Keratinocyte (primary cell): ENCODE data around the gene SDC1. TPM values are rescaled to one million over a fixed set of nuclear protein-coding genes. Genes with fewer than 3 reads are reported as not detected.
A peak's percentile ranks its signal among the peaks of the same experiment; 100 is the strongest.

Experiments
- DNase-seq: peaks from one replicate; pipeline ENCODE4 v3.0.0-alpha.2; 2011; ENCODE audit warnings: low read depth, missing footprints, low spot score
- FAIRE-seq: peaks from 2 replicates; lab custom pipeline; 2011; peaks lifted over from hg19 to GRCh38; lab: Jason Lieb, UNC
- H2AFZ ChIP-seq: 2 replicates; pipeline ENCODE4 v1.6.0; 2012; ENCODE audit warnings: low read length, control low read depth, inconsistent platforms; ENCODE audit not compliant: control insufficient read depth
- H3K27ac ChIP-seq: 2 replicates; pipeline ENCODE4 v1.5.1; 2011; ENCODE audit warnings: low read length; ENCODE audit not compliant: control insufficient read depth, insufficient read depth
- H3K27me3 ChIP-seq: 3 replicates; pipeline ENCODE4 v1.6.0; 2011; ENCODE audit warnings: low read length; ENCODE audit not compliant: control insufficient read depth, insufficient read depth; ENCODE audit errors: extremely low read depth
- H3K36me3 ChIP-seq, 2 experiments: 2 replicates in 1 of 2; 3 replicates in 1 of 2; pipeline ENCODE4 v1.5.1; 2011; ENCODE audit warnings: low read length in 2 of 2, mild to moderate bottlenecking in 1 of 2; ENCODE audit not compliant: control insufficient read depth in 2 of 2, insufficient read depth in 2 of 2; ENCODE audit errors: extremely low read depth in 1 of 2
- H3K4me1 ChIP-seq: 3 replicates; pipeline ENCODE4 v1.5.1; 2011; ENCODE audit warnings: low read length; ENCODE audit not compliant: control insufficient read depth, insufficient read depth; ENCODE audit errors: extremely low read depth
- H3K4me2 ChIP-seq: 3 replicates; pipeline ENCODE4 v1.6.0; 2011; ENCODE audit warnings: low read depth, low read length; ENCODE audit not compliant: control insufficient read depth, insufficient read depth; ENCODE audit errors: extremely low read depth
- H3K4me3 ChIP-seq, 3 experiments: fragments of 200-600 bp in 1 of 3; sonication (generic) in 1 of 3; 2 replicates in 2 of 3; 3 replicates in 1 of 3; pipeline ENCODE4 v1.5.1; 2011 to 2016; ENCODE audit warnings: low read length in 3 of 3, mild to moderate bottlenecking in 3 of 3, control low read depth in 2 of 3, inconsistent platforms in 1 of 3, low read depth in 1 of 3, mixed read lengths in 1 of 3, mixed run types in 1 of 3, moderate library complexity in 1 of 3; ENCODE audit not compliant: control insufficient read depth in 2 of 3, insufficient read depth in 2 of 3; ENCODE audit errors: extremely low read depth in 1 of 3
- H3K79me2 ChIP-seq: 2 replicates; pipeline ENCODE4 v1.6.0; 2012; ENCODE audit warnings: low read length; ENCODE audit not compliant: control insufficient read depth, insufficient read depth
- H3K9ac ChIP-seq: 3 replicates; pipeline ENCODE4 v1.6.0; 2011; ENCODE audit warnings: low read length; ENCODE audit not compliant: control insufficient read depth, insufficient read depth; ENCODE audit errors: extremely low read depth
- H3K9me1 ChIP-seq: 3 replicates; pipeline ENCODE4 v1.6.0; 2011; ENCODE audit warnings: low read length; ENCODE audit not compliant: control insufficient read depth, insufficient read depth; ENCODE audit errors: extremely low read depth
- H3K9me3 ChIP-seq: 2 replicates; pipeline ENCODE4 v1.5.1; 2012; ENCODE audit warnings: low read depth, low read length; ENCODE audit not compliant: control insufficient read depth
- H4K20me1 ChIP-seq: 3 replicates; pipeline ENCODE4 v1.6.0; 2011; ENCODE audit warnings: low read length; ENCODE audit not compliant: control insufficient read depth, insufficient read depth; ENCODE audit errors: extremely low read depth
- CTCF ChIP-seq, 3 experiments: IDR thresholded peaks in 1 of 3; conservative IDR thresholded peaks in 1 of 3; optimal IDR thresholded peaks in 1 of 3; 2 replicates in 2 of 3; 3 replicates in 1 of 3; pipeline versions ENCODE3 to v1.5.1; 2011; ENCODE audit warnings: low read length in 3 of 3, mild to moderate bottlenecking in 3 of 3, moderate library complexity in 2 of 3, control low read depth in 1 of 3, inconsistent platforms in 1 of 3; ENCODE audit not compliant: insufficient read depth in 2 of 3; ENCODE audit errors: extremely low read depth in 1 of 3
- EZH2 ChIP-seq: IDR thresholded peaks from one replicate; pipeline ENCODE4 v1.6.1; 2012; ENCODE audit warnings: inconsistent platforms, mild to moderate bottlenecking, low read length, moderate library complexity
- dilution Hi-C: fragments of 300-500 bp; cut with MboI; formaldehyde crosslinking; loops from one replicate; pipeline ENCODE4 v1.7.0; 2020; ENCODE audit warnings: low sequenced_read_pairs; ENCODE audit not compliant: extremely low pct_ligation_motif_present
- polyA plus RNA-seq, 5 experiments: library from polyadenylated mRNA; depleted of rRNA in 3 of 5; stranded (reverse) in 3 of 5; stranded (forward) in 1 of 5; unstranded in 1 of 5; fragments of >200 nt; gene quantifications; 1 replicate in 1 of 5; 2 replicates in 3 of 5; 3 replicates in 1 of 5; pipeline versions ENCODE4 v1.2.1 to v1.2.3, GENCODE V29; 2011 to 2012; ENCODE audit warnings: missing spikeins in 2 of 5, low read depth in 1 of 5, low replicate concordance in 1 of 5

The SDC1 gene
- polyA plus RNA-seq, 1 donor (not counting 4 experiments of a cell fraction or from before 2014, with no cell fraction given): 696 TPM

- no peaks in the 10 kb centered on the region for H3K9me1 ChIP-seq
- FAIRE-seq (peak; percentile 69), DNase-seq (no peak)
- H4K20me1 ChIP-seq: peaks cover 10% of the 10 kb centered on the region
- H3K4me3 ChIP-seq: no peak overlapping the region
- no peak overlapping the region for H3K4me2 ChIP-seq
- dilution Hi-C loops: no loop called here
- H3K4me1 ChIP-seq: peaks cover 29% of the 10 kb centered on the region
- no peak overlapping the region for H2AFZ ChIP-seq
- no peaks in the 10 kb centered on the region for H3K27me3 ChIP-seq
- TF ChIP-seq CTCF (optimal IDR thresholded peaks at IDR 0.05 in 1 of 3, IDR thresholded peaks at IDR 0.05 in 1 of 3, conservative IDR thresholded peaks at IDR 0.05 in 1 of 3; ENCODE audit: extremely low read depth in 1 of 3, insufficient read depth in 2 of 3, low read length in 3 of 3): no peak
- no peak for TF ChIP-seq EZH2
- H3K9ac ChIP-seq: no peak overlapping the region
- no peaks in the 10 kb centered on the region for H3K9me3 ChIP-seq
- H3K79me2 ChIP-seq: no peaks in the 10 kb centered on the region
- peaks cover 5 to 18% of the 10 kb centered on the region in 2 experiments for H3K36me3 ChIP-seq
- H3K27ac ChIP-seq: no peak overlapping the region
Measured at GRCh38 chr2:20197192-20197591, 27.7 kb downstream of the SDC1 start.

- no peak overlapping the region for H3K4me2 ChIP-seq
- H3K27me3 ChIP-seq: no peaks in the 10 kb centered on the region
- H3K4me3 ChIP-seq: no peak overlapping the region
- dilution Hi-C loops: no loop called here
- no peaks in the 10 kb centered on the region for H3K79me2 ChIP-seq
- H4K20me1 ChIP-seq: peaks cover 8% of the 10 kb centered on the region
- H2AFZ ChIP-seq: no peak overlapping the region
- no peak overlapping the region for H3K27ac ChIP-seq
- H3K36me3 ChIP-seq: peaks cover 2 to 13% of the 10 kb centered on the region in 2 experiments
- no peak for FAIRE-seq
- H3K9ac ChIP-seq: no peak overlapping the region
- no peak for TF ChIP-seq EZH2
- no peak for TF ChIP-seq CTCF (optimal IDR thresholded peaks at IDR 0.05 in 1 of 3, IDR thresholded peaks at IDR 0.05 in 1 of 3, conservative IDR thresholded peaks at IDR 0.05 in 1 of 3; ENCODE audit: extremely low read depth in 1 of 3, insufficient read depth in 2 of 3, low read length in 3 of 3)
- no peak for DNase-seq
- H3K9me3 ChIP-seq: no peaks in the 10 kb centered on the region
- H3K9me1 ChIP-seq: no peaks in the 10 kb centered on the region
- H3K4me1 ChIP-seq: peaks cover 29% of the 10 kb centered on the region
Measured at GRCh38 chr2:20196657-20197161, 28.2 kb downstream of the SDC1 start.
